ENCODE data around the gene TIMMDC1. TPM values are rescaled to one million over a fixed set of nuclear protein-coding genes. Genes with fewer than 3 reads are reported as not detected.
"Not testable (repeated sequence)": the region's sequence is repeated elsewhere in the genome, so short reads cannot be mapped to it uniquely, and the experiment has no call there.

TIMMDC1 gene
- total RNA-seq, 1 experiment from 2014 or later, result 62.5 TPM

DNA sequence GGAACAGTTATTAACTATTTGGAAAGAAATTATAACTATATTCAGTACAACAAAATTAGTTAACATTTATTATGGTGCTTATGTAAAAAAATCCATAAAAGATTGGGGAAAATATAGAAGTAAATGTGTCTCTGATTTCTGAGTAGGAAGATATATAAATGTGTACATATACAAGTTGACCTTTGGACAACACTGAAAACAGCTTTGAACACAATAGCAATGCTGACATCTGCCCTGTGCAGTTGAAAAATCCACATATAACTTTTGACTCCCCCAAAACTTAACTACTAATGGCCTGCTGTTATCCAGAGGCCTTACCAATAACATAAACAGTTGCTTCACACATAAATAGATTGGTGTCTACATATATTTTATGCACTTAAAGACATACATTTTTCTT lies 12.3 kb downstream of the TIMMDC1 start:
- DNase-seq (ENCODE audit: low read depth), result no peak

DNA sequence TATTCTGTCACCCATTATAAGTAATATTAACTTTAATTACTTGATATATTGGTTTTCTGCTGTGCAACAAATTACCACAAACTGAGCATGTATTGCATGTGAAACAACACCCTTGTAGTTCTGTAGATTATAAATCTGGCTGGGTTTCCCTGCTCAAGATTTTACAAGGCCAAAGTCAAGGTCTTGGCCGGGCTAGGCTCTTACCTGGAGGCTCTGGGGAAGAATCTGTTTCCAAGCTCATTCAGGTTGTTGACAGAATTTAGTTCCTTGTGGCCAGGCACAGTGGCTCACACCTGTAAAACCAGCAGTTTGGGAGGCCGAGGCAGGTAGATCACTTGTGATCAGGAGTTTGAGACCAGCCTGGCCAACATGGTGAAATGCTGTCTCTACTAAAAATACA lies 16.3 kb downstream of the TIMMDC1 start:
- no peak for DNase-seq (ENCODE audit: low read depth)

DNA sequence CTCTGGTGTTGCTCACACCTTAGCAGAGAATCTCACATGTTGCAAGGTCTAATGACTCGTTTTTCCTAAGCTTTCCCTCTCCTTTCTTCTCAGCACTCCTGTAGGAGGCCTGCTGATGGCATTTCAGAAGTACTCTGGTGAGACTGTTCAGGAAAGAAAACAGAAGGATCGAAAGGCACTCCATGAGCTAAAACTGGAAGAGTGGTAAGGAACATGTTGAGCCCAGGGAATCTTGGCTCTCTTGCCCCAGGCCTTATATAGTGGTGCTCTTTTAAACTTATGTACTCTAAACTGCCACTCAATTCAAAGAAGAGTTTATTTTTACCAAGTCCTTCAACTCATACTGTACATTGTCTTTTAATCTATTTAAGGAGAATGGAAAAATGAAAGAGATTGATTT lies 18.8 kb downstream of the TIMMDC1 start:
- DNase-seq (ENCODE audit: low read depth), result no peak

DNA sequence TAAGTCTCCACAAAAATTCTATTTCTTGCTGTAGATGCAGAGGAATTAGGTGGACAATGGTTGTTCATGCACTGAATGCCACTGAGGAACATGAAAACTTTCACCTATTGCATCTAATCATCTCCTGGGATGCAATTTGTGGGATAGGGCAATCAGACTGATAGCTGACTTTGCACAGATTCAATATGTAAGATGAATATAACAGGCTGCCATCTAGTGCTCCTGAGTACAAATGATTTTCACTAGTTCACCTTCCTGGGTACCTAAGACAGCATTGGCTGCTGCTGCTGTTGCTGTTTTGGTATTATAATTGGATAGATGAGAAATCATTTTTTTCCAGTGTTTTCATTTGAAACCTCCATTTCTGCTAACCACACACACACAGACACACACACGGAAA lies 19.7 kb downstream of the TIMMDC1 start:
- DNase-seq (ENCODE audit: low read depth), result no peak

DNA sequence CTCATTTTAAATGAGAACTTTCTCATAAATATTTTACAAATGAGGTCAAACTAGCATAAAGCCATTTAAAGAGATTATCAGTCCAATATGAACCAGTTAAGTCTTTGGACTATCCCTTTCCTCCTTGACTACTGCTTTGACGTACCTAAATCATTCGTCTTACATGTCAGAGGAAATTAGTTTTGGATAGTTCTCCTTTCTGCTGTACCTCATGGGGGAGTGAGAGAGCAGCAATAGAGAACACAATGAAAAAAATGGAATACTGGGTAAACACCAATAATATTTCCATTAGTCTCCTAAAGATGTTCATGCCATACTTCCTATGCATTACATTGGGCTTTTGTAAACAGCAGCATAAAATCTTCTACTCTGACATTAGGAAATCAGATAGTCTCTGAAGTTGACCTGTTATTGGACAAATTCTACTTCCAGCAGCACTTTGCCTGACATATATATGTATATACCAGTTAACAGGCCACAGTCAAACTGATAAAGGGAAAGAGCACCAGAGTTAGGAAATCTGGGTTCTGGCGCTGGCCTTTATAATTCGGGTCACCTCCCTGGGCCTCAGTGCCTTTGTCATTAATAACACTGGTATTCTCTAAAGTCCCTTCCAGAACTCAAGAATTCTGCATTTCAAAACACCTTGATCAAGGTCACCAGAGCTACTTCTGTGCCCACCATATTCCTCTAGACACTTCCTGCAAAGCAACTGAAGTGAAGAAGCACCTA lies 26.8 kb downstream of the TIMMDC1 start:
- DNase-seq (ENCODE audit: low read depth), result no peak

DNA sequence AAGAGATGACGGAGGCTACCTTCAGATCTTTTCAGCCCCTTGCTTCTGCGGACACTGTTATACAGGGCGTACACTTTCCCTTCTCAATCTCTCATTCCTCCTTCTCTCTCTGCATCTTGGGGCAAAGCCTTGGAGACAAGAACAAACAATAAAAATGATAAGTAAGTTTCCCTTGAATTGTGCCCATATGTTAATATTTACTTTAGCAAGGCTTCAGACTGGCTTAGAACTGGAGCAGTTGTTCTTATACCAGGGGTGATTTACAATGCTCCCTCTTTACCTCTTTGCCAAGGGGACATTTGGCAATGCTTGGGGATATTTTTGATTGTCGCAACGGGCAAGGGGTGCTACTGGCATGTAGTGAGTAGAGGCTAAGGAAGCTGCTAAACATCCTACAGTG lies 29.4 kb downstream of the TIMMDC1 start:
- no peak for DNase-seq (ENCODE audit: low read depth)

DNA sequence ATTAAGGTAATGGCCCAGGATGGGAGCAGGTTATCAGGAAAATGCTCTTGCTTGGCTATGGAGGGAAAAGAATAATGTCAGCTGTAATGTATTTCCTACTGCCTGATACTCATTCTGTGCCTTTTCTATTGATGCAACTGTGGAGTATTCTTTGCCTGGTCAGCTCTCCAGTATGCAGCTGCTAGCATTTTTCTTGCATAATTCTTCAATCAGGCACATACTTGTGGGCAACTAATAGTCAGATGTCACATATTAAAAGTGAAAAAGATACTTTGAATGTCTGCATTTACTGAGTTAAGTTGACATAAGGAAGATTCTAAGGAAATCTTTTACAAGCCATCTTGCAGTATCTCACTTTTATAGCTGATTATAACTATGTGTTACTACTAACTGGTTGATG lies 31.5 kb downstream of the TIMMDC1 start:
- DNase-seq (ENCODE audit: low read depth), result no peak

DNA sequence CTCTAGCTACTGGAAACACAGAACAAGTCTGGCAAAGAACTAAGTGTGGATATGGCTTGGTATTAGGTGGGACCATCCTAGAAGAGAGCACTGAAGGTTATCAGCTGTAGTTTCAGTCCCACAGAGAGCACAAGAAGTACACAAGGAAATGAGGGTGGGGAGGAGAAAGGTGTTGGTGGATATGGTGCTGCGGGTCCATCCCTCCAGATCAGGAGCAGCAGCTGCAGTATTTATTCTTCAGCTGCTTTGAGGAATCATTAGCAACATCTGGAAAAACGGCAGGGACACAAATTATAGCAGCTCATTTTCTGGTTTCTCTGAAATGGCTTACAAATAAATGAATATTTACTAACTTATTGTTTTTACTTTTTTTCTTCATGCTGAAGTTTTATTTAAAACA lies 32.1 kb downstream of the TIMMDC1 start:
- DNase-seq (ENCODE audit: low read depth), result no peak

DNA sequence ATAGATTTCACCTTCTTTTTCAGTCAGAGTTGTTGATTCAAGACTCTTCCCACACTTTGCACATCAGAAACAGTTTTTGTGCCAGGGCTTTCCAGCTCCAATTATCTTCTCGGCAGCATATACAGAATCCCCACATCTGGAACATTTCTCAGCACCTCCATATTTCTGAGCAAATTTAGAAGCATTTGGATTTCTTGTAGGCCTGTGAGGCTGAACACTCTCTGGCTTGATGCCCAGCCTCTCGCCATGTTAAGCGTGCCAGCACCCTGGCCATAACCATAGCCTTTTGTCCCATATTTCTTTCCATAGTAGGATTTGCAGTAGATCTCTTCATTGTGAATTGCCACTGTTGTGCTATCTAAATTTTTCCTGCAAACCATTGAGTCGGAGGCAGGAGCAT lies 32.8 kb downstream of the TIMMDC1 start:
- no peak for DNase-seq (ENCODE audit: low read depth)

DNA sequence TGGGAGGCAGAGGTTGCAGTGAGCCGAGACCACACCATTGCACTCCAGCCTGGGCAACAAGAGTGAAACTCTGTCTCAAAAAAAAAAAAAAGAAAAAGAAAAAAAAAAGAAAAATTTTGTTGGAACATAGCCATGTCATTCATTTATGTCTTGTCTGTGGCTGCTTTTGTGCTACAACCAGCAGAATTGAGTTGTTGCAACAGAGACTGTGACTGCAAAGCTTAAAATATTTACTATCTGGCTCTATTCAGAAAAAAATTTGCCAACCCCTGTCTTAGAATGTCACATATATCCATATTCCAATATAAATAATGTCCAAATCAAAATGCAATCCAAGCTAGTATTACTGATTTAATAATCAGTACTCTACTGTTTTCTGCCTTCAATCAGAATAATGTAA lies 35.9 kb downstream of the TIMMDC1 start:
- DNase-seq (ENCODE audit: low read depth), result no peak

DNA sequence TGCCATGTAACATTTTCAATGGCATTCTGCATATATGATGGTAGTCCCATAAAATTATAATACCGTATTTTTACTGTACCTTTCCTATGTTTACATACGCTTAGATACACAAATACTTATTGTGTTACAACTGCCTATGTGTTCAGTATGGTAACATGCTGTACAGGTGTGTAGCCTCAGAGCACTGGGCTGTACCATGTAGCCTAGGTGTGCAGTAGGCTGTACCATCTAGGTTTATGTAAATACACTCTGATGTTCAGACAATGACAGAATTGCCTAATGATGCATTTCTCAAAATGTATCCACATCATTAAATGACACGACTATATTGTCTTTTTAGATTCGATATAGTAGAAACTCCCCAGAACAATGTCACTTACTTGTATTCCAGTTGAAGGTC lies 38.4 kb downstream of the TIMMDC1 start:
- DNase-seq (ENCODE audit: low read depth), result no peak

DNA sequence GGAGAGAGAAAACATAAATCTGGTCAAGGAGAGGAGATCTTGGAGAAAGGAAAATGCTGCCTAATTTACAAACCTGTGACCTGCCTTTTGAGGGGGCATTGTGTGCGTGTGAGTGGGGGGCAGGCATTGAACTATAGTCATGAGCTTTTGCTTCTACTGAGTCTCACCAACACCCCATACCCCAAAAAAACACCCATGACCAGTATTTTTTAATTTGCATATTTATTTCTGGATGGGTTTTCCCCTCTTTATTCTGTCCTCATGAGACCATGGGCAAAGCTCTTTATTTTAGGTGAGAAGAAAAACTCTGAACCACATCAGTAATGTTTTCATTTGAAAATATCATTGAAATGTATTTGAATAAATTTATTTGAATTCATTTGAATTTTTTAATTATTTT lies 40.4 kb downstream of the TIMMDC1 start:
- no peak for DNase-seq (ENCODE audit: low read depth)

DNA sequence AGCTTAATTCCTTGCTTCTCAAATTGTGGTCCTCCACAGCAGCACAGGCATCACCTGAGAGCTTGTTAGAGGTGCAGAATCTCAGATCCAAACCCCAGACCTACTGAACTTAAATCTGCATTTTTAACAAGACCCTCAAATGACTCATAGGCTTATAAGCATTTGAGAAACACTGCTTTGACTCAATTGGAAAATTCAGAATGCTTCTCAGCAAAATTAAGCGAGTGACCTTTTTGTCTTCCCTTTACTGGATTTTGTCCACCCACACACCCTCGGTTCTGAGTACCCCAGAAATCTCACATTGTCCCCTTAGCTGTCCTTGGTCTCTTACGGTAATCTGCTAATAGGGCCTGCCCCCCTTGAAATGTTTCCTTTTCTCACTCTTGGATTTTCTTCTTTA lies 43.2 kb downstream of the TIMMDC1 start:
- DNase-seq (ENCODE audit: low read depth), result no peak

DNA sequence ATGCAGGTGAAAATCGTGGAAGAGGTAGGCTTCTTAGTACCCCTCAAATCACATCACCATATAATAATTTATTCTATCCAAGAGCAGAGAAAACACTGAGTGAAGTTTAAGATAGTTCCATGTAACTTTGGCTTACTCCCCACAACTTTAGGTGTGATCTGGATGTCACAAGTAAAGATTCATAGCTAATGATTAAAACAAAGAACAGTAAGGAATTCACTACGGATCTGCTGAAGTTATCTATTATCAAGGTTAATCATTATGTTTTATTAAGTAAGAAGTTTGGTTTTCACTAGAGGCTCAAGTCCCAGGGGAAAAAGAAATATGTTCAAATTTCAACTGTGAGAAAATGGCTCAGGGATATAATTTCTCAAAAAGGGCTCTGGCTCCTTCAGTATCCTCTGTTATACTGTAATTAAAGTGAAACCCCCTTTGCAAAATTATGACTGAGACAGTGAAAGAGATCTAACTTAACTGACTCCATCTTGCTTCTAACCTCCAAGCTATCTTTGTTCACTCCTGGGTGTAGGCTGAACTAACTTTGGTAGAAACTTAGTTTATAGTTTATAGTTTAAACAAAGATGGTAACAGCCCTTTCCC lies 43.9 kb downstream of the TIMMDC1 start:
- no peak for DNase-seq (ENCODE audit: low read depth)

DNA sequence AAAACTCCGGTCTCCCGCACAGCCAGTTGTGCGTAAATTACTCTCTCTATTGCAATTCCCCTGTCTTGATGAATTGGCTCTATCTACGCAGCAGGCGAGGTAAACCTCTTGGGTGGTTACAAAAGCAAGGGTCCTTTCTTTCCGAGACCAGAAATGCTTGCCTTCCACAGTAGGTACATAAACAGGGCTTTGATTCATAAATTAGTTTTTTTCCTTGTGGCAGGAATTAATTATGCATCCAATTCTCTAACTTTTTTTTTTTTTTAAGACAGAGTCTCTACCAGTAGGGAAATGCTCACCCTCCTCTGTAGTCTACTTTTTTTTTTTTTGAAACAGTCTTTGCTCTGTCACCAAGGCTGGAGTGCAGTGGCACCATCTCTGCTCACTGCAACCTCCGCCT lies 44.8 kb downstream of the TIMMDC1 start:
- no peak for DNase-seq (ENCODE audit: low read depth)

DNA sequence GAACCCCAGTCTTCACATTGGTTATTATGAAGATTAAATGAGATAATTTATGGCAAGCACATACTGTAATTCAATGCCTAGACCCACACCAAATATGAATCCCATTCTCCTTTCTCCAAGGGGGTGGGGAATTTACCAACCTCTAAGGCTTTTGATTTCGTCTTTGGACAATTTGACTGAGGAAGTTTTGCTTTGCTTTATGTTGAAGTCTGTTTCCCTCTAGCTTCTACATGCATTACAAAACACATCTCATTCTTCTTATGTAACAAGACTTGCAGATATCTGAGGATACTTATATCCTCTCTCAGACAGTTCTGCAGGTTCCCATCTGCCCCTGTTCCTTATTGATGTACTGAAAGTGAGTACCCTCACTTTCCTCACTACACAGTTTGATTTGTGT lies 48.9 kb downstream of the TIMMDC1 start:
- no peak for DNase-seq (ENCODE audit: low read depth)

DNA sequence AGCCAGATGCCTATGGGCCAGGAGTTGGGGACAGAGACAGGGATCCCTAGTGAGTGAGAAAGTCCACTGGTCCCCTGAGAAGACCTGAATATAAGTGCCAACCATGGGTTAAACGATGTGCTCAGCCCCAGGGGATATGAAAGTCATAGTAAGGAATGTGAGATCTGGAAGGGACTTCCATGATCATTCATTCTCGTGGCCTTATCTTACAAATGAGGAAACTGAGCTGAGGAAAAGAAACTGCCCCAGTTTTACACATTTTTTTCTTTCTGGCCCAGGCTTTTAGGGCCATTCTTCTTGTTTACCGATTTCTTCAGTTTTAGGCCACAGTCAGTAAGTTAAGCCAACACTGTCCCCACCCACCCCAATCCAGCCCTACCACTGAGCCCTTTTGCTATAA lies 50.0 kb downstream of the TIMMDC1 start:
- no peak for DNase-seq (ENCODE audit: low read depth)

DNA sequence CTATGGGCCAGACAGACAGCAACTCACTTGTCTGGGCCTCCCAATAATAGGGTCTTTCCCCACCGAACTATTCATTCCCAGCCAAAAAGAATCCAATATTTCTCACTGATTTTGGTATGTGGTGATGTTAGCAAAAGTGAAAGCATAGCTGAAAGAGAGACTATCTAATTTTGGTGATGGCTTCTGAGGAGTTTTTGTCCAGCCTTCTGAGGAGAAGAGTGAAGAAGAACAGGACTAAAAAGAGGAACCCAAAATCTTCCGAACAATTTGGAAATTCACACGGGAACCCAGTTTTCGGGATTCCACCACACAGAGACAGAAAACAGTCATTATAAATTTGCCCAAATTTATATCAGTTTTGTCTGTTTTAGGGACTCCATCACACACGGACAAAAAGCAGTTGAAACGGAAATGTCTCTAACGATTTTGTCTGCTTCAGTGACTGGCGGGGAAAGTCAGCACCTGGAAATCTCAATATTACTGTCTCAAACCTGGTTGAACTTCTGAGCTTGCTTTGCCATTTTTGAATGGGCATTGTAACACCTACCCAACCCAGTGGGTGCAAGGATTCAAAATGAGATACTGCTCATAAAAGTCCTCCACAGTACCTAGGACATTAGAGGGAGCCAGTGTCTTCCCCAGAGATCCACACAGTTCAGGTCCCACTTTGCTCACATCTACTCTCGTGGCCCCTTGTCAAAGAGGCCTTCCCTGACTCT lies 52.0 kb downstream of the TIMMDC1 start:
- DNase-seq (ENCODE audit: low read depth), result no peak

DNA sequence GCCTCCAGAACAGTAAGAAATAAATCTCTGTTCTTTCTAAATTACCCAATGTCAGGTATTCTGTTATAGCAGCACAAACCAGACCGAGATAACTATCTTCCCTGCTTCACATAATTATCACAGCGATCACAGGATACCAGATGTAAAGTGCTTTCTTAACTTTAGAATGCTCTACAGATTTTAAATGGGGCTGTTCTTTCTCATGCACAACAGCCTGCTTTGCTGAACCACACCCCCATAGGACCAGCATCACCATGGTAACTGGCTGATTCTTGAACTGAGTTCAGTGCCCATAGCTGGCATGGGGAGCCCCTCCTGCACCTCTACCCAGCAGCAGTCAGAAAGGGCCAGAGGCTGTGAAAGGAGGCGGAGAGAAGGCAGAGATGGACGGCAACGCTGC lies 53.3 kb downstream of the TIMMDC1 start:
- no peak for DNase-seq (ENCODE audit: low read depth)

DNA sequence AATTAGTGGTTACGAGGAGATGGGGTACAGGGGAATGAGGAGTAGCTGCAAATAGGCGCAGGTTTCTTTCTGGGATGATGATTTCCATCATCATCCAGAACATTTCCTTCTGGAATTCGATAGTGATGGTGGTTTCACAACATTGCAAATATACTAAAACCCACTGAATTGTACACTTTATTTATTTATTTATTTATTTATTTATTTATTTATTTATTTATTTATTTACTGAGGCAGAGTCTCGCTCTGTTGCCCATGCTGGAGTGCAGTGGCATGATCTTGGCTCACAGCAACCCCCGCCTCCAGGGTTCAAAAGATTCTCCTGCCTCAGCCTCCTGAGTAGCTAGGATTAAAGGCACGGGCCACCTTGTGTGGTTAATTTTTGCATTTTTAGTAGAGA lies 54.6 kb downstream of the TIMMDC1 start:
- not testable (repeated sequence) for DNase-seq (ENCODE audit: low read depth)

DNA sequence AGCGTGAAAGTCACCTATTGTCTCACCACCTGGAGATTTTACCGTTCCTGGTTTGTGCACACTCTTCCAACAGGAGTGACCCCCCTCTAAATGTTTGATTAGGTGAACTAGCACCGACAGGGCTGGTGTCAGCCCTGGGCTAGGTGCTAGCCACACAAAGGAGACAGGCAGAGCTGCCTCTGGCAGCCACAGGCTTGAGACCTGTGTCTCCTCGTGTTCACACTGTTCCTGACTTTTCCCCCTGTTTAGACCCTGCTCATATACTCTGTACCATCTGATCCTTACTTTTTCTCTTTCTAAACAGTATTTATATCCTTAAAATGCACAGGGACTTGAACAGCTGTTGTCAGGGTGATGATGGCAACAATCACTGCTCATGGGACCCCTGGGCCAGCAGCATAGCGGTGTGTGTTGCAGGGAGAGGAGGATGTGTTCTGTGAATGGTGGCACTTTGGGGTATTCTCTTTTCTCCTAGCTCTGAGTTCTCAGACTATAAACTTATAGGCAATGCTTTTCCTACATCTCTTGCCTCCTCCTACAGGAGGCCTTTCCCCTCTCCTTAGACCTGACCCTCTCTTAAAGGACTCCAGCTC lies 55.6 kb downstream of the TIMMDC1 start:
- DNase-seq (ENCODE audit: low read depth), result no peak

DNA sequence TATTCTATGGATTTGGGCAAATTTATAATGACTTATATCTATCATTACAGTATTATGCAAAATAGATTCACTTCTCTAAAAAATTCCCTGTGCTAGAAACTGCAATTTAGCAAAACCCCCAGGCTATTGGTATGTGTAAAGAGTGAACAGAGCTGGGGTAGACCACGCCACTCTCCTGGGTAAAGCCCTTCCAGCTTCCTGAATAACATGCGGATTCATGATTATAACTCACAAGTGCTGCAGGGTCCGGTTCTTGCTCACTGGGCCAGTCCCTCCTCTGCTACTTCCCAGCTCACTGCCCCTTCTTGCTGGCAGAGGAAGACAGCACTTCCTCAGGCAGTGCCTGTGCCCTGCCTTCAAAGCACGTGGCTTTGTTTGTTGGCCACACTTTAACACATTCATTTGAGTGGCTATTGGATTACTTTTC lies 57.0 kb downstream of the TIMMDC1 start:
- DNase-seq (ENCODE audit: low read depth), result no peak

DNA sequence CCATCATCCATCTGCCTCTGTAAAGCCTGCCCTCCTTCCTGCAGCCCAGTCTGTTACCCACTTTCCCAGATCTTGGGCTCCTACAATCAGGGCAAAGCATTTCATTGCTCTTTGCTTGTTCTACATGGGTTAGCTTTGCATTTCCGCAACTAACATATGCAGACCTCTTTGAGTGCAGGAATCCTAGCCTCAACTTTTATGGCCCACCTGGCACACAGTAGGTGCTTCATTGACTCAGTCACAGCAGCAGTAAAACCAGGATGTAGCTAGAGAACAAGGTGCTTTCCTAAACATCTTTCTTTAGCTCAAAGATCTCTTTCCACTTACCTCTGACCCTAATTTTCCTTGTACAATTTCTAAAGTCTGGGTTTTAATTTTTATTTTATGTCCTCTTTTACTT lies 57.6 kb downstream of the TIMMDC1 start:
- no peak for DNase-seq (ENCODE audit: low read depth)
